Sigmoid colon (tissue), 7 donors: ENCODE results near the gene FBH1. TPM values are rescaled to one million over a fixed set of nuclear protein-coding genes. Genes with fewer than 3 reads are reported as not detected.

ENCODE experiments used
- DNase-seq: peaks from one replicate; pipeline ENCODE4 v3.0.0-alpha.2; 2019
- H3K27ac ChIP-seq, 4 donors: fragments of 200-600 bp; sonication (generic); one replicate each; pipeline ENCODE4 v1.5.1; 2016 to 2019; ENCODE audit warnings: mild to moderate bottlenecking in 1 of 4
- H3K27me3 ChIP-seq, 3 donors: fragments of 200-600 bp; sonication (generic); one replicate each; pipeline ENCODE4 v1.5.1; 2019; ENCODE audit warnings: mild to moderate bottlenecking in 1 of 3
- H3K36me3 ChIP-seq, 4 donors: fragments of 200-600 bp; sonication (generic); one replicate each; pipeline ENCODE4 v1.5.1; 2016 to 2019
- H3K4me1 ChIP-seq, 4 donors: fragments of 200-600 bp; sonication (generic); one replicate each; pipeline ENCODE4 v1.5.1; 2017 to 2019
- H3K4me3 ChIP-seq, 4 donors: fragments of 200-600 bp; sonication (generic); one replicate each; pipeline ENCODE4 v1.5.1; 2017 to 2019; ENCODE audit warnings: mild to moderate bottlenecking in 2 of 4, moderate library complexity in 1 of 4
- H3K9me3 ChIP-seq, 4 donors: fragments of 200-600 bp in 3 of 4; sonication (generic) in 3 of 4; one replicate each; pipeline versions ENCODE4 v1.5.1 to v1.6.1; 2013 to 2019
- CTCF ChIP-seq, 4 experiments: fragments of 450-650 bp in 3 of 4; fragments of 200-600 bp in 1 of 4; IDR thresholded peaks; one replicate each; pipeline ENCODE4 v1.5.1; 2016 to 2019; ENCODE audit warnings: antibody characterized with exemption in 4 of 4, mild to moderate bottlenecking in 3 of 4, moderate library complexity in 2 of 4
- EP300 ChIP-seq, 4 donors: sonication (generic); formaldehyde crosslinking; IDR thresholded peaks; one replicate each; pipeline ENCODE4 v1.6.1; 2017; ENCODE audit warnings: antibody characterized with exemption in 4 of 4
- POLR2A ChIP-seq, 2 donors: fragments of 450-650 bp; IDR thresholded peaks; one replicate each; pipeline ENCODE4 v1.6.1; 2016; ENCODE audit warnings: antibody characterized with exemption in 2 of 2, mild to moderate bottlenecking in 2 of 2, moderate library complexity in 2 of 2
- POLR2AphosphoS5 ChIP-seq, 4 donors: sonication (generic); formaldehyde crosslinking; IDR thresholded peaks; one replicate each; pipeline ENCODE4 v1.6.1; 2017; ENCODE audit warnings: antibody characterized with exemption in 4 of 4
- WGBS, 2 donors: extraction: QIAGEN DNeasy Blood & Tissue Kit; methylation state at CpG; one replicate each; pipeline ENCODE4 v1.1.7; 2013; 5-methylcytosine and 5-hydroxymethylcytosine counted together
- intact Hi-C: fragments of 100-400 bp; cut with DNase I; formaldehyde crosslinking; loops from one replicate; pipeline ENCODE4 v1.15.1; 2023
- polyA plus RNA-seq, 3 donors: library from polyadenylated mRNA; stranded (reverse); fragments of 200-250 nt; gene quantifications; one replicate each; pipeline ENCODE4 v1.2.3, GENCODE V29; 2013
- total RNA-seq, 4 donors: library from RNA; depleted of rRNA; stranded (reverse); fragments of >200 nt; gene quantifications; one replicate each; pipeline ENCODE4 v1.1.0, GENCODE V29; 2016
- donor health status: healthy with polysubstance abuse.
- donor health status: Bipolar disorder and iron deficiency.
- donor health status: healthy.

The FBH1 gene
- total and polyA plus RNA-seq, 7 donors, result 31.2 to 85.9 (median 68.7) TPM

GRCh38 chr10:5896208-5897052 is 6.4 kb downstream of the FBH1 start:
- intact Hi-C loops, result loop anchor here (10.0 kb wide), 1 partner anchor 1888 kb away; the partner anchor contains the start of genes ATP5F1C and KIN
- Histone ChIP-seq H3K9me3 (no peaks in the 10 kb centered on the region), H3K36me3 (peaks cover 0 to 34% (median 13%) of the 10 kb centered on the region in 4 donors), H3K4me3 (no peak overlapping the region), H3K4me1 (peaks cover 0 to 20% (median 13%) of the 10 kb centered on the region in 4 donors), H3K27ac (no peak overlapping the region), H3K27me3 (no peaks in the 10 kb centered on the region)
- DNase-seq, result no peak
- TF ChIP-seq POLR2A (IDR thresholded peaks at IDR 0.05) (no peak), EP300 (IDR thresholded peaks at IDR 0.05) (no peak), CTCF (IDR thresholded peaks at IDR 0.05) (no peak), POLR2AphosphoS5 (IDR thresholded peaks at IDR 0.05) (no peak)
- 85 to 91% methylated on average over 5 of the region's 5 CpGs for WGBS, 2 donors

GRCh38 chr10:5897053-5897340 is 7.0 kb downstream of the FBH1 start:
- no peak for DNase-seq
- Histone ChIP-seq H3K4me3 (no peak overlapping the region), H3K9me3 (no peaks in the 10 kb centered on the region), H3K36me3 (peaks cover 0 to 34% (median 13%) of the 10 kb centered on the region in 4 donors), H3K4me1 (peaks cover 0 to 14% (median 7%) of the 10 kb centered on the region in 4 donors), H3K27ac (no peak overlapping the region), H3K27me3 (no peaks in the 10 kb centered on the region)
- intact Hi-C loops, result loop anchor here (10.0 kb wide), 1 partner anchor 1888 kb away; the partner anchor contains the start of genes ATP5F1C and KIN
- TF ChIP-seq POLR2A (IDR thresholded peaks at IDR 0.05), result no peak
- TF ChIP-seq EP300 (IDR thresholded peaks at IDR 0.05), result no peak
- no peak for TF ChIP-seq POLR2AphosphoS5 (IDR thresholded peaks at IDR 0.05)
- TF ChIP-seq CTCF (IDR thresholded peaks at IDR 0.05), result no peak
- 87 to 89% methylated on average over 4 of the region's 4 CpGs for WGBS, 2 donors

- no peak for TF ChIP-seq CTCF (IDR thresholded peaks at IDR 0.05)
- TF ChIP-seq EP300 (IDR thresholded peaks at IDR 0.05), result no peak
- TF ChIP-seq POLR2AphosphoS5 (IDR thresholded peaks at IDR 0.05), result no peak
- TF ChIP-seq POLR2A (IDR thresholded peaks at IDR 0.05), result no peak
- no peak overlapping the region for H3K4me3 ChIP-seq
- H3K9me3 ChIP-seq, result no peaks in the 10 kb centered on the region
- H3K27me3 ChIP-seq, result no peaks in the 10 kb centered on the region
- intact Hi-C loops, result loop anchor here (10.0 kb wide), 1 partner anchor 1887 kb away; the partner anchor contains the start of genes ATP5F1C and KIN
- H3K27ac ChIP-seq, result no peak overlapping the region
- H3K4me1 ChIP-seq, result peaks cover 0 to 9% (median 2%) of the 10 kb centered on the region in 4 donors
- H3K36me3 ChIP-seq, result peaks cover 0 to 34% (median 13%) of the 10 kb centered on the region in 4 donors
- DNase-seq, result no peak
- 96% methylated on average over 8 of the region's 8 CpGs for WGBS, 2 donors
Observed at GRCh38 chr10:5897504-5897903, 7.5 kb downstream of the FBH1 start.

- Histone ChIP-seq H3K9me3 (no peaks in the 10 kb centered on the region), H3K27me3 (no peaks in the 10 kb centered on the region), H3K4me3 (no peak overlapping the region), H3K4me1 (peaks cover 0 to 4% (median 0%) of the 10 kb centered on the region in 4 donors), H3K27ac (no peak overlapping the region), H3K36me3 (peaks cover 0 to 34% (median 13%) of the 10 kb centered on the region in 4 donors)
- 92 to 98% methylated on average over 7 of the region's 7 CpGs for WGBS, 2 donors
- DNase-seq, result no peak
- TF ChIP-seq EP300 (IDR thresholded peaks at IDR 0.05), result no peak
- TF ChIP-seq POLR2AphosphoS5 (IDR thresholded peaks at IDR 0.05), result no peak
- no peak for TF ChIP-seq POLR2A (IDR thresholded peaks at IDR 0.05)
- TF ChIP-seq CTCF (IDR thresholded peaks at IDR 0.05), result no peak
- intact Hi-C loops, result loop anchor here (10.0 kb wide), 1 partner anchor 1887 kb away; the partner anchor contains the start of genes ATP5F1C and KIN
Observed at GRCh38 chr10:5898163-5898562, 8.1 kb downstream of the FBH1 start.
